Suprapubic skin (tissue), 4 donors: ENCODE data around the gene TENT4B.

Source experiments
- POLR2A ChIP-seq, 2 donors: fragments of 450-650 bp; IDR thresholded peaks; one replicate each; pipeline ENCODE4 v1.6.1; 2017; ENCODE audit warnings: antibody characterized with exemption in 2 of 2, mild to moderate bottlenecking in 2 of 2, moderate library complexity in 2 of 2
- POLR2AphosphoS5 ChIP-seq, 3 donors: sonication (generic); formaldehyde crosslinking; IDR thresholded peaks; one replicate each; pipeline ENCODE4 v1.6.1; 2017; ENCODE audit warnings: antibody characterized with exemption in 3 of 3

DNA sequence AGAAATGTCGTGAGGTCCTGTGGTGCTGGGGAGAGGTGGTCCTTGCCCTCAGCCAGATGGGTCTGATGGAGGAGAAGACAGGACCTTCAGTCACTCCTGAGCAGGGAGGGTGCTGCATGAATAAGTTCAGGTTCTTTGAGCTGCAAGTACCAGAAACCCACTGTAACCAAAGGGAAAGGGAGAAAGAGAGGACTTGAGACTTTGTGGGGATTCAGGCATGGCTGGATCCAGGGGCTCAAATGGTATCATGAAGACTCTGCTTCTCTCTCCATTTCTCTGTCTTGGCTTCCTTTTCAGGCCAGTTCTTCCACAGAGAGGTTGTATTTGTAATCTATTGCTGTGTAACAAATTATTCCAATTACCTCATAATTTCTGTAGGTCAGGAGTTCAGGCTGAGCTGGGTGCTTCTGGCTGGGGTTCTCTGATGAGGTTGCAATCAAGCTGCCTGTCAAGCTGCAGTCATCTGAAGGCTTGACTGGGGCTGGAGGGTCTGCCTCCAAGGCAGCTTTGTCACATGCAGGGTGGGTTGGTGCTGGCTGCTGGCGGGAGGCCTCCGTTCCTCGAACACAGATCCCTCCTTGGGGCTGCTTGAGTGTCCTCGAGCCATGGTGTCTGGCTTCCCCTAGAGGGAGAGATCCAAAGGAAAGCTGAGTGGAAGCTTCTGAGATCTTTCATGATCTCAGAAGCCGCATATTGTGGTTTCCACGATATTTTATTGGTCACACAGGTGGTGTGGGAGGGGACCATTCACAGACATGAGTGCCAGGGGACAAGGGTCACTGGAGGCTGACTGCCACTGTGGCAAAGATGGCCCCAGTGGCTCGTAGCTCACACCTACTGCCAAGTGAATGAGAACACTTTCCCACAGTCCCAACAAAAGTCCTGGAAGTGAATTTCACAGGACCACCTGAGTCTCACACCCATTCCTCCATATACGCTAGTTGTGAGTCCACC is 107.4 kb downstream of the TENT4B start:
- TF ChIP-seq POLR2A (IDR thresholded peaks at IDR 0.05): no peak
- no peak for TF ChIP-seq POLR2AphosphoS5 (IDR thresholded peaks at IDR 0.05)
